Measurements from ENCODE around the gene TDRD12.
"Not testable (repeated sequence)": the region's sequence is repeated elsewhere in the genome, so short reads cannot be mapped to it uniquely, and the experiment has no call there.

TDRD12 gene

DNA sequence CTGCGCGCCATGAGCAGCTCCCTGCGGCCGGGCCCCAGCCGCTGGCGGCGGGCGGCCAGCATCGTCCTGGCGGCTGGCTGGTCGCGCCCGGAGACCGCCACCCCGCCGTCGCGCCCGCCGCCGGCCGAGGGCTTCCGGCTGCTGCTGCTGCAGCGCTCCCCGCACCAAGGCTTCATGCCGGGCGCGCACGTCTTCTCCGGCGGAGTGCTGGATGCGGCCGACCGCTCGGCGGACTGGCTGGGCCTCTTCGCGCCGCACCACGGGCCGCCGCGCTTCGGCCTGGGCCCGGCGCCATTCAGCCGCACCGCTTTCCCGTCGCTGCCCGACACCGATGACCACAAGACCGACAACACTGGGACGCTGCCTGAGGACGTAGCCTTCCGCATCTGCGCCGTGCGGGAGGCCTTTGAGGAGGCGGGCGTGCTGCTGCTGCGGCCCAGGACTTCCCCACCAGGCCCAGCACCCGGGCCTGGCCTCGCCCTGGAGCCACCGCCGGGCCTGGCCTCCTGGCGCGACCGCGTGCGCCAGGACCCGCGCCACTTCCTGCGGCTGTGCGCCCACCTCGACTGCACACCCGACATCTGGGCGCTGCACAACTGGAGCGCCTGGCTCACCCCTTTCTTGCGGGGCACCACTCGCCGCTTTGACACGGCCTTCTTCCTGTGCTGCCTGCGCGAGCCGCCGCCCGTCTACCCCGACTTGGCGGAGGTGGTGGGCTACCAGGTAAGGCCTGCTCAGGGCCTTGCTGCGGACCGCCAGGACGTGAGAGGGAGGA is 27.4 kb upstream of the TDRD12 start:
- Histone ChIP-seq H3K27me3 (ENCODE audit: insufficient read depth, low read depth) (no peaks in the 10 kb centered on the region), H3K9ac (peak overlapping the region; percentile 98), H2AFZ (ENCODE audit: low read depth) (peak overlapping the region; percentile 70), H3K4me1 (ENCODE audit: low read depth, poor library complexity, severe bottlenecking) (peaks cover 62% of the 10 kb centered on the region), H3K4me2 (peak overlapping the region; percentile 70), H3K79me2 (ENCODE audit: insufficient read depth, low read depth) (peaks cover 52% of the 10 kb centered on the region), H4K20me1 (ENCODE audit: insufficient read depth) (peaks cover 5% of the 10 kb centered on the region; the same call in 1 of the 2 replicates), H3K4me3 (IDR thresholded peaks at IDR 0.05; ENCODE audit: insufficient read depth, low read depth, low read length) (no peak overlapping the region), H3K27ac (peak overlapping the region; percentile 86), H3K36me3 (ENCODE audit: insufficient read depth) (peaks cover 5% of the 10 kb centered on the region; the same call in 1 of the 2 replicates)
- TF ChIP-seq, protein P1, sequence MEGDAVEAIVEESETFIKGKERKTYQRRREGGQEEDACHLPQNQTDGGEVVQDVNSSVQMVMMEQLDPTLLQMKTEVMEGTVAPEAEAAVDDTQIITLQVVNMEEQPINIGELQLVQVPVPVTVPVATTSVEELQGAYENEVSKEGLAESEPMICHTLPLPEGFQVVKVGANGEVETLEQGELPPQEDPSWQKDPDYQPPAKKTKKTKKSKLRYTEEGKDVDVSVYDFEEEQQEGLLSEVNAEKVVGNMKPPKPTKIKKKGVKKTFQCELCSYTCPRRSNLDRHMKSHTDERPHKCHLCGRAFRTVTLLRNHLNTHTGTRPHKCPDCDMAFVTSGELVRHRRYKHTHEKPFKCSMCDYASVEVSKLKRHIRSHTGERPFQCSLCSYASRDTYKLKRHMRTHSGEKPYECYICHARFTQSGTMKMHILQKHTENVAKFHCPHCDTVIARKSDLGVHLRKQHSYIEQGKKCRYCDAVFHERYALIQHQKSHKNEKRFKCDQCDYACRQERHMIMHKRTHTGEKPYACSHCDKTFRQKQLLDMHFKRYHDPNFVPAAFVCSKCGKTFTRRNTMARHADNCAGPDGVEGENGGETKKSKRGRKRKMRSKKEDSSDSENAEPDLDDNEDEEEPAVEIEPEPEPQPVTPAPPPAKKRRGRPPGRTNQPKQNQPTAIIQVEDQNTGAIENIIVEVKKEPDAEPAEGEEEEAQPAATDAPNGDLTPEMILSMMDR (conservative IDR thresholded peaks at IDR 0.05; ENCODE audit: low read depth, low read length), result no peak

DNA sequence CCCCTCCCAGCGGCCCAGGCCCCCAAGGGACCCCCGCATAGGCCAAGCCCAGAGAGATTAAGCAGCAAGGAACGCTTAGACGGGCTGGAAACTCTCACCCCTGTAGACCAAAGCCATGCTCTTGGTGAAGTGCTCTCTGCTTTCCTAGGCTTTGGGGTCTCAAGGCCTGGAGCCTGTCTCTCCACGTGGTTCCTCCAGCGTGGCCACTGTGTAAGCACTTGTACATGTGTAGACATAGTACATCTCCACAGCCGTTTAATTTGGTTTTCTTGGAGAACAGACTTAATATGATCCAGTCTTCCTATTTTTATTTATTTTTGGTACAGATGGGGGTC is 26.9 kb upstream of the TDRD12 start:
- peaks cover 5% of the 10 kb centered on the region; the same call in 1 of the 2 replicates for H4K20me1 ChIP-seq (ENCODE audit: insufficient read depth)
- H3K36me3 ChIP-seq (ENCODE audit: insufficient read depth), result peaks cover 5% of the 10 kb centered on the region; the same call in 1 of the 2 replicates
- H3K9ac ChIP-seq, result peak overlapping the region; percentile 98
- H3K4me3 ChIP-seq (IDR thresholded peaks at IDR 0.05; ENCODE audit: insufficient read depth, low read depth, low read length), result no peak overlapping the region
- peak overlapping the region; percentile 61 for H3K4me2 ChIP-seq
- H2AFZ ChIP-seq (ENCODE audit: low read depth), result peak overlapping the region; percentile 70
- peaks cover 57% of the 10 kb centered on the region for H3K79me2 ChIP-seq (ENCODE audit: insufficient read depth, low read depth)
- peaks cover 63% of the 10 kb centered on the region for H3K4me1 ChIP-seq (ENCODE audit: low read depth, poor library complexity, severe bottlenecking)
- H3K27me3 ChIP-seq (ENCODE audit: insufficient read depth, low read depth), result no peaks in the 10 kb centered on the region
- TF ChIP-seq, protein P1 (conservative IDR thresholded peaks at IDR 0.05; ENCODE audit: low read depth, low read length), result no peak
- peak overlapping the region; percentile 86 for H3K27ac ChIP-seq

DNA sequence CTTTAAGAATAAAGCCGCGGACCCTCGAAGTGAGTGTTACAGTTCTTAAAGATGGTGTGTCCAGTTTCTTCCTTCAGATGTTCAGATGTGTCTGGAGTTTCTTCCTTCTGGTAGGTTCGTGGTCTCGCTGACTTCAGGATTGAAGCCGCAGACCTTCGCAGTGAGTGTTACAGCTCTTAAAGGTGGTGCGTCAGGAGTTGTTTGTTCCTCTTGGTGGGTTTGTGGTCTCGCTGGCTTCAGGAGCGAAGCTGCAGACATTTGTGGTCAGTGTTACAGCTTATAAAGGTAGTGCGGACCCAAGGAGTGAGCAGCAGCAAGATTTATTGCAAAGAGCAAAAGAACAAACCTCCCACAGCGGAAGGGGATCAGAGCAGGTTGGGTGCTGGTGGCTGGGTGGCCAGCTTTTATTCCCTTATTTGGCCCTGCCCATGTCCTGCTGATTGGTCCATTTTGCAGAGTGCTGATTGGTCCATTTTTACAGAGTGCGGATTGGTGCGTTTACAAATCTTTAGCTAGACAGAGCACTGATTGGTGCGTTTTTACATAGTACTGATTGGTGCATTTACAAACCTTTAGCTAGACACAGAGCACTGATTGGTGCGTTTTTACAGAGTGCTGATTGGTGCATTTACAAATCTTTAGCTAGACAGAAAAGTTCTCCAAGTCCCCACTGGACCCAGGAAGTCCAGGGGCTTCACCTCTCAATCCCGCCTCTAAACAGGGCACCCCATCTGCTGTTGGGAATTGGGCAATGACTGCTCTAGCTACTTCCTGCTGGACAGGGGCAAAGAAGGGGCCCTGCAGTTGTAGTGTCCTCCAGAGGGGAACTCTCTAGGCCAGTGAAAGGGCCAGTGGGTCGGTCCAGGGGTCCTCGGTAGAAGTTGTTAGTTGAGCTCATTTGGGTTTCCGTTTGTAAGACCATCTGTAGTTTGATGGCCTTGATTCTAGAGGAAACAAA is 26.1 kb upstream of the TDRD12 start:
- not testable (repeated sequence) for H3K4me3 ChIP-seq (IDR thresholded peaks at IDR 0.05; ENCODE audit: insufficient read depth, low read depth, low read length); H3K36me3 ChIP-seq (ENCODE audit: insufficient read depth); H3K27me3 ChIP-seq (ENCODE audit: insufficient read depth, low read depth); H4K20me1 ChIP-seq (ENCODE audit: insufficient read depth); H2AFZ ChIP-seq (ENCODE audit: low read depth)
- peaks cover 63% of the 10 kb centered on the region for H3K4me1 ChIP-seq (ENCODE audit: low read depth, poor library complexity, severe bottlenecking)
- H3K9ac ChIP-seq, result peak overlapping the region; percentile 98
- H3K4me2 ChIP-seq, result peak overlapping the region; percentile 61
- H3K79me2 ChIP-seq (ENCODE audit: insufficient read depth, low read depth), result peaks cover 64% of the 10 kb centered on the region
- H3K27ac ChIP-seq, result peak overlapping the region; percentile 86

DNA sequence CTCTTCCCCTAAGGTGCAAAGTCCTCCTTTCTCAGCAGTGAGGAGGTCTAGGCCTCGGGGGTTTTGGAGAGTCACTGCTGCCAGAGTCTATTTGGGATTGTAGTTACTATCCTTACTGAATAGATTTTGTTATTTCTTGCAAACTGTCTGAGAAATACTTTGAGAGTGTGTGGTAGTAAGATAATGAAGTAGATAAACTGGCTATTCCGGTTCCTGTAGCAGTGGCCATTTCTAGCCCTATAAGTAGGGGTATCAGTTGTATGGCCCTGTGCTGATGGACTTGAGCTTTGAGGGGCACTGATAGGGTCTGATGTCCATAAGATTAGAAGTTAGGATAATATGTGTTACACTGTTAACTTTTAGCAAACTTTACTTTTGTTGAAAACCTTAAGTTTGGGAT is 25.3 kb upstream of the TDRD12 start:
- H3K4me2 ChIP-seq, result peak overlapping the region; percentile 61
- not testable (repeated sequence) for H4K20me1 ChIP-seq (ENCODE audit: insufficient read depth); H3K9ac ChIP-seq; H3K27ac ChIP-seq; H2AFZ ChIP-seq (ENCODE audit: low read depth); H3K36me3 ChIP-seq (ENCODE audit: insufficient read depth); H3K27me3 ChIP-seq (ENCODE audit: insufficient read depth, low read depth); H3K4me3 ChIP-seq (IDR thresholded peaks at IDR 0.05; ENCODE audit: insufficient read depth, low read depth, low read length)
- H3K79me2 ChIP-seq (ENCODE audit: insufficient read depth, low read depth), result peaks cover 73% of the 10 kb centered on the region
- peaks cover 63% of the 10 kb centered on the region for H3K4me1 ChIP-seq (ENCODE audit: low read depth, poor library complexity, severe bottlenecking)

DNA sequence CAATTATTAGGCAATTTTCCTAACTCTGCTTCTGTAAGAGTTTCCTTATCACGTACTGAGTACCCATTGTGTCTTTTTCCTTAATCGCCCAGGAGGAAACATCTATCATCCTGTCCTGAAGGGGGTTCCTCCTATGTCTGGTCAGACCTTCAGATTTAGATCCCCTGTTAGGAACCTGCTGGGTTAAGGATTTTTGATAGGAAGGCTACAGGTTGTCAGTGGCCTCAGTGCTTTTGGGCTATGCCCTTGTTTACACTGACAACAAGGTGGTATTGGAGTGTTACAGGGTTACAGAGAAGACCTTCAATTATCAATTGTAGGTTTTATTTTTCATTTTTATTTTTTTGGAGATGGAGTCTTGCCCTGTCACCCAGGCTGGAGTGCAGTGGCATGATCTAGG is 24.7 kb upstream of the TDRD12 start:
- Histone ChIP-seq H3K4me2 (peak overlapping the region; percentile 61; the same call in 1 of the 2 replicates), H3K4me1 (ENCODE audit: low read depth, poor library complexity, severe bottlenecking) (peaks cover 58% of the 10 kb centered on the region), H3K36me3 (ENCODE audit: insufficient read depth) (peaks cover 11% of the 10 kb centered on the region; the same call in 1 of the 2 replicates), H3K79me2 (ENCODE audit: insufficient read depth, low read depth) (peaks cover 79% of the 10 kb centered on the region)
- H3K4me3 ChIP-seq (IDR thresholded peaks at IDR 0.05; ENCODE audit: insufficient read depth, low read depth, low read length); H3K9ac ChIP-seq; H2AFZ ChIP-seq (ENCODE audit: low read depth); H4K20me1 ChIP-seq (ENCODE audit: insufficient read depth); H3K27ac ChIP-seq; H3K27me3 ChIP-seq (ENCODE audit: insufficient read depth, low read depth): not testable (repeated sequence)

DNA sequence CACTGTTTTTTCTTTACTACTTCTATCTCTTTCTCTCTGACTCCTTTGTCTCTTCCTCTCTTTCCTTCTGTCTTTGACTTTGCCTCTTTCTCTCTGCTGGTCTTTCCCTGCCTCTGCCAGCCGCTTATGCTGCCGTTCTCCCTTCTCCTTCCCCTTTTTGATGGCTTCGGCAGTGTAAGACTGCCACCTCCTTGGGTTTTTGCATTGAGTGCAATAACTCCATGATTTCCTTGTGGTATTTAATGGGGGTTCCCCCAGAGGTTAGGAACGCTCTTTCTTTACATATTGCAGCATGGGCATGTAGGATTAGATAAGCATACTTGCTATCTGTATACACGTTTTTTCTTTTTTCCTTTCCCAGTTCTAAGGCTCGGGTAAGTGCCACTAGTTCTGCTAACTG is 24.1 kb upstream of the TDRD12 start:
- not testable (repeated sequence) for H3K9ac ChIP-seq; H3K4me3 ChIP-seq (IDR thresholded peaks at IDR 0.05; ENCODE audit: insufficient read depth, low read depth, low read length); H3K27ac ChIP-seq; H2AFZ ChIP-seq (ENCODE audit: low read depth); H4K20me1 ChIP-seq (ENCODE audit: insufficient read depth); H3K27me3 ChIP-seq (ENCODE audit: insufficient read depth, low read depth)
- peaks cover 52% of the 10 kb centered on the region for H3K4me1 ChIP-seq (ENCODE audit: low read depth, poor library complexity, severe bottlenecking)
- H3K36me3 ChIP-seq (ENCODE audit: insufficient read depth), result peaks cover 15% of the 10 kb centered on the region; the same call in 1 of the 2 replicates
- H3K4me2 ChIP-seq, result peak overlapping the region; percentile 35; the same call in 1 of the 2 replicates
- H3K79me2 ChIP-seq (ENCODE audit: insufficient read depth, low read depth), result peaks cover 85% of the 10 kb centered on the region

DNA sequence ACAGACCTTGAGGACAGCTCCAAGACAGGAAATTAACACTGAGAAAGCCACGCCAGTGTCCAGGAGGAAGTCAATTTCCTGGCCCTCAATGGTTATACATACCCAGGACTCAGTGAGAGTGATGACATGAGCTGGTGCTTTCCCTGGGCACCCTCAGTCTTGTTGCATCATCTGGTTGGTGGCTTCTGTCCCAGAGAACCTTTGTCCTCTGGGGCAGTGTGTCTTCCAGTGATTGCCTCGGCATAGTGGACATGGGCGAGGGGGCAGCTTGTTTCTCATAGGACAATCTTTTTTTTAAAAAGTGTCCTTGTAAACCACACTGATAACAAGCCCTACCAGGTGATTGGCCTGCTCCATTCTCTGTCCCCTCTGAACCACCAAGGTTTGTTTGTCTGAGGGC is 22.8 kb upstream of the TDRD12 start:
- not testable (repeated sequence) for H3K4me3 ChIP-seq (IDR thresholded peaks at IDR 0.05; ENCODE audit: insufficient read depth, low read depth, low read length); H3K9ac ChIP-seq; H2AFZ ChIP-seq (ENCODE audit: low read depth); H3K4me2 ChIP-seq; H3K27ac ChIP-seq; H3K27me3 ChIP-seq (ENCODE audit: insufficient read depth, low read depth); H4K20me1 ChIP-seq (ENCODE audit: insufficient read depth)
- Histone ChIP-seq H3K4me1 (ENCODE audit: low read depth, poor library complexity, severe bottlenecking) (peaks cover 42% of the 10 kb centered on the region), H3K36me3 (ENCODE audit: insufficient read depth) (peaks cover 17% of the 10 kb centered on the region; the same call in 1 of the 2 replicates), H3K79me2 (ENCODE audit: insufficient read depth, low read depth) (peaks cover 98% of the 10 kb centered on the region)

DNA sequence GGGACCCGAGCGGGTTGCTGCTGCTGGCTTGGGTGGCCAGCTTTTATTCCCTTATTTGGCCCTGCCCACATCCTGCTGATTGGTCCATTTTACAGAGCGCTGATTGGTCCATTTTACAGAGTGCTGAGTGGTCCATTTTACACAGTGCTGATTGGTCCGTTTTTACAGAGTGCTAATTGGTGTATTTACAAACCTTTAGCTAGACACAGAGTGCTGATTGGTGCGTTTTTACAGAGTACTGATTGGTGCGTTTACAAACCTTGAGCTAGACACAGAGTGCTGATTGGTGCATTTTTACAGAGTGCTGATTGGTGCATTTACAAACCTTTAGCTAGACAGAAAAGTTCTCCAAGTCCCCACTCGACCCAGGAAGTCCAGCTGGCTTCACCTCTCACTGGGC is 19.4 kb upstream of the TDRD12 start:
- H3K27ac ChIP-seq; H3K9ac ChIP-seq; H3K27me3 ChIP-seq (ENCODE audit: insufficient read depth, low read depth); H3K4me2 ChIP-seq; H3K4me3 ChIP-seq (IDR thresholded peaks at IDR 0.05; ENCODE audit: insufficient read depth, low read depth, low read length); H2AFZ ChIP-seq (ENCODE audit: low read depth): not testable (repeated sequence)
- Histone ChIP-seq H3K4me1 (ENCODE audit: low read depth, poor library complexity, severe bottlenecking) (peaks cover 21% of the 10 kb centered on the region), H4K20me1 (ENCODE audit: insufficient read depth) (peaks cover 12% of the 10 kb centered on the region), H3K79me2 (ENCODE audit: insufficient read depth, low read depth) (peaks cover 100% of the 10 kb centered on the region), H3K36me3 (ENCODE audit: insufficient read depth) (peaks cover 25% of the 10 kb centered on the region; the same call in 1 of the 2 replicates)
